CD14-positive monocyte (primary cell): ENCODE results near the gene PRKCA. TPM values are rescaled to one million over a fixed set of nuclear protein-coding genes. Genes with fewer than 3 reads are reported as not detected.

Experiments
- DNase-seq, 3 donors: peaks; one replicate each; pipeline ENCODE4 v3.0.0-alpha.2; 2011 to 2022
- H2AFZ ChIP-seq: 2 replicates; pipeline ENCODE4 v1.6.0; 2012; ENCODE audit warnings: mild to moderate bottlenecking, low read depth, low read length, inconsistent platforms; ENCODE audit not compliant: insufficient read depth, poor library complexity, severe bottlenecking
- H3K27ac ChIP-seq, 2 donors: 1 replicate in 1 of 2; 2 replicates in 1 of 2; pipeline ENCODE4 v1.5.1; 2012 to 2013; ENCODE audit warnings: low read length in 2 of 2, control low read depth in 1 of 2, inconsistent platforms in 1 of 2, low read depth in 1 of 2, mild to moderate bottlenecking in 1 of 2
- H3K27me3 ChIP-seq, 2 donors: one replicate each; pipeline versions ENCODE4 v1.6.0 to v1.6.1; 2011 to 2013; ENCODE audit warnings: low read length in 2 of 2; ENCODE audit not compliant: control insufficient read depth in 2 of 2, insufficient read depth in 2 of 2
- H3K36me3 ChIP-seq, 2 donors: replicated peaks in 1 of 2; 1 replicate in 1 of 2; 2 replicates in 1 of 2; pipeline versions ENCODE4 v1.5.1 to v1.6.1; 2012 to 2013; ENCODE audit warnings: low read length in 2 of 2, control low read depth in 1 of 2, inconsistent platforms in 1 of 2, mild to moderate bottlenecking in 1 of 2; ENCODE audit not compliant: insufficient read depth in 2 of 2, control insufficient read depth in 1 of 2
- H3K4me1 ChIP-seq, 2 donors: 1 replicate in 1 of 2; 2 replicates in 1 of 2; pipeline versions ENCODE4 v1.5.1 to v1.6.1; 2012 to 2013; ENCODE audit warnings: low read length in 2 of 2, control low read depth in 1 of 2, inconsistent platforms in 1 of 2, mild to moderate bottlenecking in 1 of 2, moderate library complexity in 1 of 2; ENCODE audit not compliant: insufficient read depth in 2 of 2, control insufficient read depth in 1 of 2
- H3K4me2 ChIP-seq: replicated peaks from 2 replicates; pipeline ENCODE3; 2012; ENCODE audit warnings: low read length, moderate library complexity, mild to moderate bottlenecking; ENCODE audit not compliant: poor library complexity, severe bottlenecking; ENCODE audit errors: extremely low read depth
- H3K4me3 ChIP-seq, 3 experiments: fragments of 200-600 bp in 1 of 3; sonication (generic) in 1 of 3; replicated peaks in 1 of 3; 1 replicate in 2 of 3; 2 replicates in 1 of 3; pipeline ENCODE4 v1.5.1; 2011 to 2013; ENCODE audit warnings: low read length in 3 of 3, mild to moderate bottlenecking in 3 of 3, control low read depth in 2 of 3, low read depth in 2 of 3, inconsistent platforms in 1 of 3, moderate library complexity in 1 of 3
- H3K79me2 ChIP-seq: 2 replicates; pipeline ENCODE4 v1.6.0; 2012; ENCODE audit warnings: mild to moderate bottlenecking, control low read depth, inconsistent platforms, low read length, moderate library complexity; ENCODE audit not compliant: insufficient read depth
- H3K9ac ChIP-seq: 2 replicates; pipeline ENCODE4 v1.6.0; 2017; ENCODE audit warnings: low read length, mild to moderate bottlenecking; ENCODE audit not compliant: insufficient read depth, poor library complexity, severe bottlenecking
- H3K9me3 ChIP-seq, 2 donors: replicated peaks in 1 of 2; 1 replicate in 1 of 2; 2 replicates in 1 of 2; pipeline versions ENCODE4 v1.5.1 to v1.6.1; 2012 to 2013; ENCODE audit warnings: low read length in 2 of 2, control low read depth in 1 of 2; ENCODE audit not compliant: control insufficient read depth in 1 of 2, insufficient read depth in 1 of 2
- H4K20me1 ChIP-seq: 2 replicates; pipeline ENCODE4 v1.6.0; 2012; ENCODE audit warnings: mild to moderate bottlenecking, low read length, control low read depth, moderate library complexity; ENCODE audit not compliant: insufficient read depth
- H3K27ac Mint-ChIP-seq, 7 donors: one replicate each; pipeline ENCODE4 v1.8.0; 2020; ENCODE audit warnings: mild to moderate bottlenecking in 7 of 7, mixed read lengths in 7 of 7, moderate library complexity in 6 of 7, inconsistent platforms in 2 of 7
- H3K27me3 Mint-ChIP-seq, 3 donors: one replicate each; pipeline ENCODE4 v1.8.0; 2021 to 2022; ENCODE audit warnings: low read depth in 3 of 3, mild to moderate bottlenecking in 3 of 3, mixed read lengths in 3 of 3, moderate library complexity in 3 of 3, inconsistent platforms in 1 of 3
- H3K36me3 Mint-ChIP-seq, 2 donors: one replicate each; pipeline ENCODE4 v1.8.0; 2020; ENCODE audit warnings: mixed read lengths in 2 of 2, inconsistent platforms in 1 of 2, mild to moderate bottlenecking in 1 of 2
- H3K4me1 Mint-ChIP-seq: one replicate; pipeline ENCODE4 v1.8.0; 2020; ENCODE audit warnings: mild to moderate bottlenecking, mixed read lengths
- H3K4me3 Mint-ChIP-seq, 2 donors: one replicate each; pipeline ENCODE4 v1.8.0; 2020; ENCODE audit warnings: mild to moderate bottlenecking in 2 of 2, mixed read lengths in 2 of 2, moderate library complexity in 1 of 2
- H3K9me3 Mint-ChIP-seq, 7 donors: one replicate each; pipeline ENCODE4 v1.8.0; 2020 to 2022; ENCODE audit warnings: mixed read lengths in 7 of 7, mild to moderate bottlenecking in 6 of 7, moderate library complexity in 6 of 7, inconsistent platforms in 2 of 7
- CTCF ChIP-seq: fragments of 200-600 bp; IDR thresholded peaks from one replicate; pipeline ENCODE4 v1.8.0; 2022; ENCODE audit warnings: antibody characterized with exemption, mild to moderate bottlenecking
- WGBS: methylation state at CpG from one replicate; pipeline ENCODE4 v1.1.5; 2013; ENCODE audit warnings: missing lambda C conversion rate; ENCODE audit not compliant: insufficient coverage; 5-methylcytosine and 5-hydroxymethylcytosine counted together
- intact Hi-C, 2 donors: fragments of 100-400 bp; cut with micrococcal nuclease; formaldehyde crosslinking; loops; one replicate each; pipeline versions ENCODE4 v1.15.0 to v1.15.1; 2023
- polyA plus RNA-seq, 3 donors: library from polyadenylated mRNA; depleted of rRNA in 1 of 3; unstranded in 2 of 3; stranded (reverse) in 1 of 3; fragments of 300-500 nt in 2 of 3; fragments of >200 nt in 1 of 3; fragmentation: Illumina TruSeq in 2 of 3; gene quantifications; 1 replicate in 2 of 3; 2 replicates in 1 of 3; pipeline ENCODE4 v1.2.3, GENCODE V29; 2012 to 2021

PRKCA gene
- polyA plus RNA-seq, 3 donors = 0.22 to 7.1 (median 0.30) TPM

- Histone ChIP-seq H3K4me3 (no peak overlapping the region), H3K4me1 (peaks cover 5 to 7% of the 10 kb centered on the region in 2 donors), H3K9ac (no peak overlapping the region), H3K9me3 (no peaks in the 10 kb centered on the region), H3K36me3 (no peaks in the 10 kb centered on the region), H3K27ac (no peak overlapping the region), H2AFZ (no peak overlapping the region), H3K4me2 (no peak overlapping the region), H4K20me1 (no peaks in the 10 kb centered on the region), H3K79me2 (no peaks in the 10 kb centered on the region), H3K27me3 (no peaks in the 10 kb centered on the region)
- DNase-seq = no peak
- intact Hi-C loops = no loop called here
- no peak for TF ChIP-seq CTCF
- H3K27me3 Mint-ChIP-seq = no peaks in the 10 kb centered on the region
- H3K27ac Mint-ChIP-seq = no peak overlapping the region
- peaks cover 0 to 6% (median under 1%) of the 10 kb centered on the region in 7 donors for H3K9me3 Mint-ChIP-seq
- no CpG with 5 or more reads among the region's 4 CpGs for WGBS
- no peak overlapping the region for H3K4me3 Mint-ChIP-seq
- peaks cover 10% of the 10 kb centered on the region for H3K4me1 Mint-ChIP-seq
- peaks cover 4 to 16% of the 10 kb centered on the region in 2 donors for H3K36me3 Mint-ChIP-seq
These were observed 271.7 kb downstream of the PRKCA start for GRCh38 chr17:66574123-66574522.

DNA sequence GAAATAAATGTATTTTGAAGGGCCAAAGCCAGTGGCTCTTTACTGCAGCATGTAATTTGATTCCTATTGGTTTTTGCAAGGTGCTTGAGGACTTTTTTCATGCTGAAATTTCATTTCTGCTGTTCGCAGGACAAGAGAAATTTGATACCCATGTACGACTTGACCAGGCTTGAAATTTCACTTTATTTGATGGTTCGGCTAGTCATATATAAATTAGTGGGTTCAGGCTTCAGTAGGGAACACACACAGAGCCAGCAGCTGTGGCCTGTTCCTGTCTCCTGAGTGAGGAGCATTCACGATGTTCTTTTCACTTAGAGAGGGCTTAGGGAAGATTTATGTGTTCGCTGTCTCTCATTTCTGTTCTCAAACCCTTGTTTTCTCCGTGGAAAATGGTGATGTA, 274.1 kb downstream of the PRKCA start:
- peaks cover 2 to 16% of the 10 kb centered on the region in 2 donors for H3K36me3 Mint-ChIP-seq
- intact Hi-C loops = no loop called here

More for the DNA sequence above, 274.1 kb downstream of the PRKCA start:
- TF ChIP-seq CTCF = no peak
- Histone ChIP-seq H3K9me3 (no peaks in the 10 kb centered on the region), H2AFZ (no peak overlapping the region), H3K4me2 (no peak overlapping the region), H3K79me2 (no peaks in the 10 kb centered on the region), H3K4me3 (no peak overlapping the region), H4K20me1 (no peaks in the 10 kb centered on the region), H3K27me3 (no peaks in the 10 kb centered on the region), H3K27ac (no peak overlapping the region), H3K9ac (no peak overlapping the region), H3K4me1 (peaks cover 7 to 10% of the 10 kb centered on the region in 2 donors), H3K36me3 (no peaks in the 10 kb centered on the region)
- Mint-ChIP-seq H3K4me1 (peaks cover 25% of the 10 kb centered on the region), H3K4me3 (no peak overlapping the region), H3K27ac (no peak overlapping the region), H3K27me3 (no peaks in the 10 kb centered on the region), H3K9me3 (peaks cover 0 to 1% (median 0%) of the 10 kb centered on the region in 7 donors)
- WGBS = 98% methylated on average over 5 of the region's 6 CpGs
- no peak for DNase-seq
